Caco-2 (cell line): ENCODE data around the gene TENM4. TPM values are rescaled to one million over a fixed set of nuclear protein-coding genes. Genes with fewer than 3 reads are reported as not detected.

ENCODE experiments used
- BruUV-seq: library from RNA; stranded (reverse); fragments of 400-500 nt; replicated peaks from 2 replicates; lab custom pipeline; 2021; lab: Mats Ljungman, UMichigan
- CTCF ChIA-PET: fragments of 300-600 bp; sonication (Branson Sonifier 250); formaldehyde crosslinking; loops from one replicate; lab custom pipeline; 2022; ENCODE audit warnings: antibody characterized with exemption; lab: Charles Lee
- POLR2A ChIA-PET: fragments of 300-600 bp; sonication (Branson Sonifier 250); formaldehyde crosslinking; loops from one replicate; lab custom pipeline; 2022; ENCODE audit warnings: antibody characterized with exemption; lab: Charles Lee
- DNase-seq, 2 experiments: peaks; one replicate each; pipeline versions ENCODE4 v3.0.0 to v3.0.0-alpha.2; 2020 to 2022
- H3K27me3 ChIP-seq: replicated peaks from 2 replicates; pipeline ENCODE4 v1.6.0; 2011; ENCODE audit warnings: low read length; ENCODE audit not compliant: control insufficient read depth, insufficient read depth
- H3K36me3 ChIP-seq: 2 replicates; pipeline ENCODE4 v1.5.1; 2011; ENCODE audit warnings: low read length; ENCODE audit not compliant: control insufficient read depth, insufficient read depth
- H3K4me1 ChIP-seq: fragments of 250-450 bp; sonication (Bioruptor Pico); 2 replicates; pipeline ENCODE4 v1.5.1; 2020; ENCODE audit warnings: mild to moderate bottlenecking
- H3K4me3 ChIP-seq: 2 replicates; pipeline ENCODE4 v1.5.1; 2011; ENCODE audit warnings: low read depth, mild to moderate bottlenecking, control low read depth, low read length
- H3K9me3 ChIP-seq: fragments of 250-450 bp; sonication (Bioruptor Pico); 2 replicates; pipeline ENCODE4 v1.5.1; 2020; ENCODE audit warnings: mild to moderate bottlenecking, moderate library complexity
- H3K27ac Mint-ChIP-seq: one replicate; pipeline ENCODE4 v1.8.0; 2022; ENCODE audit warnings: mixed read lengths; ENCODE audit not compliant: unreplicated experiment
- H3K27me3 Mint-ChIP-seq: one replicate; pipeline ENCODE4 v1.8.0; 2022; ENCODE audit warnings: mixed read lengths; ENCODE audit not compliant: insufficient read depth, unreplicated experiment
- H3K36me3 Mint-ChIP-seq: one replicate; pipeline ENCODE4 v1.8.0; 2022; ENCODE audit warnings: mild to moderate bottlenecking, mixed read lengths; ENCODE audit not compliant: insufficient read depth, unreplicated experiment
- H3K4me1 Mint-ChIP-seq: one replicate; pipeline ENCODE4 v1.8.0; 2022; ENCODE audit warnings: low read depth, mixed read lengths; ENCODE audit not compliant: unreplicated experiment
- H3K4me3 Mint-ChIP-seq: one replicate; pipeline ENCODE4 v1.8.0; 2022; ENCODE audit warnings: mild to moderate bottlenecking, moderate library complexity, mixed read lengths; ENCODE audit not compliant: unreplicated experiment
- H3K9me3 Mint-ChIP-seq: one replicate; pipeline ENCODE4 v1.8.0; 2022; ENCODE audit warnings: mixed read lengths; ENCODE audit not compliant: unreplicated experiment
- CTCF ChIP-seq, 2 experiments: fragments of 200-600 bp in 1 of 2; IDR thresholded peaks; 1 replicate in 1 of 2; 2 replicates in 1 of 2; pipeline versions ENCODE4 v1.5.1 to v1.8.0; 2011 to 2022; ENCODE audit warnings: antibody characterized with exemption in 1 of 2, control low read depth in 1 of 2, inconsistent platforms in 1 of 2, low read depth in 1 of 2, low read length in 1 of 2, mild to moderate bottlenecking in 1 of 2, moderate library complexity in 1 of 2; ENCODE audit not compliant: insufficient read depth in 1 of 2, severe bottlenecking in 1 of 2, unreplicated experiment in 1 of 2
- intact Hi-C: fragments of 100-400 bp; cut with micrococcal nuclease; formaldehyde crosslinking; loops from one replicate; pipeline ENCODE4 v1.10.0; 2022; ENCODE audit not compliant: unreplicated experiment
- total RNA-seq: library from RNA; stranded (reverse); gene quantifications from 2 replicates; pipeline ENCODE4 v1.2.3, GENCODE V29; 2022

The TENM4 gene
- total RNA-seq, 1 experiment from 2014 or later = 1.1 TPM

GRCh38 chr11:78795621-78796261 is 645.1 kb downstream of the TENM4 start:
- no peaks in the 10 kb centered on the region for H3K9me3 Mint-ChIP-seq
- H3K4me3 Mint-ChIP-seq = no peak overlapping the region
- H3K27ac Mint-ChIP-seq = no peak overlapping the region
- ChIA-PET POLR2A (no interaction called here), CTCF (interaction anchor here (1.0 kb wide), 1 partner anchor 10 kb away, joined by 3 read pairs; no protein-coding TSS in a partner anchor)
- Histone ChIP-seq H3K9me3 (no peaks in the 10 kb centered on the region), H3K4me3 (no peak overlapping the region), H3K36me3 (no peaks in the 10 kb centered on the region), H3K27me3 (no peaks in the 10 kb centered on the region), H3K4me1 (no peaks in the 10 kb centered on the region)
- intact Hi-C loops = no loop called here
- no peak for TF ChIP-seq CTCF (IDR thresholded peaks at IDR 0.05; ENCODE audit: insufficient read depth in 1 of 2, low read depth in 1 of 2, low read length in 1 of 2, severe bottlenecking in 1 of 2, unreplicated experiment in 1 of 2)
- BruUV-seq = no TSS peak
- no peaks in the 10 kb centered on the region for H3K27me3 Mint-ChIP-seq
- no peak for DNase-seq
- H3K4me1 Mint-ChIP-seq = peaks cover 6% of the 10 kb centered on the region
- H3K36me3 Mint-ChIP-seq = no peaks in the 10 kb centered on the region

DNA sequence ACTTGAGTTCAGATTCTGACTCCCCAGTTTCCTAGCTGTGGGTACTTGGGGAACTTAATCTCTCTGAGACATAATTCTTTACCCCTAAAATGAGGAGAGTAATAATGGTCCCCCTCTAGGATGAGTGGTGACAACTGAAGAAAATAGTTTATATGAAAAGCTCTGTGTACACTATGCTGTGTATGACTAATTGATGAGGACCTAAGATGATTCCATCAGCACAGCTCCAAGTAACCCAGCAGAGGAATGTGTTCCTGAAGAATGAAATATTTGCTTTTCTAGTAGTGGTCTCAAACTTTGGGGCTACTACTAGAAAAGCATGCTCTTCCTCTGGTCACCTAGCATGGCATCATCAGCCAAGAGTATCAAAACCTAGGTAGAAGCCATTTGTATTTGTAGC is 648.9 kb downstream of the TENM4 start:
- ChIA-PET POLR2A (no interaction called here), CTCF (no interaction called here)
- H3K27me3 Mint-ChIP-seq = no peaks in the 10 kb centered on the region

DNA sequence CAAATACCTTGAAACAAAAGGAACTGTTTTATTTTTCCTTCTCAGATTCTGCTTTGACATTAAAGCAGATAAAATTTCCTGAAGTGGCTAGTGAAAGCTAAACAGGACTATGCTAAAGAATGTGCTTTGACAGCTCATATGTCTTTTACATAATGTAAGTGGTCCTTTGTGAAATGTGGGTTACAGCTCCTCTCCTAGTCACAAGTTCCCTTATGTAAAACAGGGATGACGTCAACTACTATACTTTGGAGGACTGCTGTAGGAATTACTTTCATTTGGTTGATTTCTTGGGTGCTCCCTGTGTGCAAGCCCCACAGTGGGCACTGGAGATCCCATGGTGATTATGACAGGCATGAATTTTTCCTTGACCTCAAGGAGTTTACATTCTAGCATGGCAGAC is 649.6 kb downstream of the TENM4 start:
- intact Hi-C loops = no loop called here
- BruUV-seq = no TSS peak
- no peaks in the 10 kb centered on the region for H3K4me1 ChIP-seq
- Mint-ChIP-seq H3K27me3 (no peaks in the 10 kb centered on the region), H3K4me1 (no peaks in the 10 kb centered on the region), H3K4me3 (no peak overlapping the region), H3K27ac (no peak overlapping the region), H3K9me3 (no peaks in the 10 kb centered on the region), H3K36me3 (no peaks in the 10 kb centered on the region)
- TF ChIP-seq CTCF (IDR thresholded peaks at IDR 0.05; ENCODE audit: insufficient read depth in 1 of 2, low read depth in 1 of 2, low read length in 1 of 2, severe bottlenecking in 1 of 2, unreplicated experiment in 1 of 2) = no peak
- no peaks in the 10 kb centered on the region for H3K36me3 ChIP-seq
- H3K9me3 ChIP-seq = no peaks in the 10 kb centered on the region
- ChIA-PET CTCF (no interaction called here), POLR2A (no interaction called here)
- no peaks in the 10 kb centered on the region for H3K27me3 ChIP-seq
- no peak for DNase-seq
- H3K4me3 ChIP-seq = no peak overlapping the region

More for the DNA sequence above, 648.9 kb downstream of the TENM4 start:
- BruUV-seq = no TSS peak
- H3K36me3 Mint-ChIP-seq = no peaks in the 10 kb centered on the region
- no peak overlapping the region for H3K27ac Mint-ChIP-seq
- H3K4me1 ChIP-seq = no peaks in the 10 kb centered on the region
- intact Hi-C loops = no loop called here
- TF ChIP-seq CTCF (IDR thresholded peaks at IDR 0.05; ENCODE audit: insufficient read depth in 1 of 2, low read depth in 1 of 2, low read length in 1 of 2, severe bottlenecking in 1 of 2, unreplicated experiment in 1 of 2) = no peak
- no peaks in the 10 kb centered on the region for H3K36me3 ChIP-seq
- H3K9me3 Mint-ChIP-seq = no peaks in the 10 kb centered on the region
- H3K9me3 ChIP-seq = no peaks in the 10 kb centered on the region
- no peaks in the 10 kb centered on the region for H3K4me1 Mint-ChIP-seq
- no peak for DNase-seq
- H3K4me3 Mint-ChIP-seq = no peak overlapping the region
- no peaks in the 10 kb centered on the region for H3K27me3 ChIP-seq
- H3K4me3 ChIP-seq = no peak overlapping the region
